HepG2 (cell line): Measurements from ENCODE around the gene COA3.

Experiments
- CAMTA2 ChIP-seq: sonication (generic); formaldehyde crosslinking; IDR thresholded peaks from 2 replicates; pipeline ENCODE4 v1.4.0; 2020; ENCODE audit warnings: mild to moderate bottlenecking, missing genetic modification reagents, borderline replicate concordance
- CTCF ChIP-seq: sonication (generic); formaldehyde crosslinking; IDR thresholded peaks from 2 replicates; pipeline ENCODE4 v1.5.0; 2020; ENCODE audit warnings: mild to moderate bottlenecking, missing genetic modification reagents, moderate library complexity
- E2F2 ChIP-seq: sonication (generic); formaldehyde crosslinking; IDR thresholded peaks from 2 replicates; pipeline ENCODE4 v1.4.0; 2020; ENCODE audit warnings: missing genetic modification reagents, borderline replicate concordance
- GABPA ChIP-seq, 2 experiments: IDR thresholded peaks; 2 replicates each; pipeline ENCODE4 v1.6.1; 2011 to 2016; ENCODE audit warnings: low read depth in 2 of 2, low read length in 1 of 2, missing biosample characterization in 1 of 2, missing genetic modification characterization in 1 of 2
- HOXA7 ChIP-seq: sonication (generic); formaldehyde crosslinking; IDR thresholded peaks from 2 replicates; pipeline ENCODE4 v1.8.1; 2022; ENCODE audit warnings: mild to moderate bottlenecking, missing genetic modification reagents, moderate library complexity
- ISL2 ChIP-seq: sonication (generic); formaldehyde crosslinking; IDR thresholded peaks from 2 replicates; pipeline ENCODE4 v1.5.0; 2020; ENCODE audit warnings: missing genetic modification reagents
- KAT8 ChIP-seq: IDR thresholded peaks from 2 replicates; pipeline ENCODE4 v1.6.1; 2016; ENCODE audit warnings: missing genetic modification reagents, missing compliant biosample characterization
- MTA3 ChIP-seq: sonication (generic); formaldehyde crosslinking; IDR thresholded peaks from 2 replicates; pipeline ENCODE4 v1.4.0; 2020; ENCODE audit warnings: missing genetic modification reagents
- MTF1 ChIP-seq: sonication (generic); formaldehyde crosslinking; IDR thresholded peaks from 2 replicates; pipeline ENCODE4 v1.5.0; 2020; ENCODE audit warnings: missing genetic modification reagents
- POLR2AphosphoS5 ChIP-seq: IDR thresholded peaks from 2 replicates; pipeline ENCODE4 v1.6.1; 2012; ENCODE audit warnings: low read depth, low read length
- REST ChIP-seq, 2 experiments: IDR thresholded peaks; 2 replicates each; pipeline ENCODE4 v1.6.1; 2011 to 2012; ENCODE audit warnings: low read length in 2 of 2, borderline replicate concordance in 1 of 2, low read depth in 1 of 2, mild to moderate bottlenecking in 1 of 2, moderate library complexity in 1 of 2
- U2AF2 ChIP-seq: fragments of 200-400 bp; formaldehyde crosslinking; IDR thresholded peaks from 2 replicates; pipeline ENCODE4 v1.6.1; 2017; ENCODE audit warnings: low read depth, mild to moderate bottlenecking, low read length
- ZFP37 ChIP-seq: sonication (generic); formaldehyde crosslinking; IDR thresholded peaks from 2 replicates; pipeline ENCODE4 v1.4.0; 2020; ENCODE audit warnings: missing genetic modification reagents, borderline replicate concordance

- TF ChIP-seq ZFP37 (CRISPR knock-in tag) (no peak), E2F2 (CRISPR knock-in tag) (no peak), HOXA7 (no peak), POLR2AphosphoS5 (no peak), CTCF (CRISPR knock-in tag) (no peak), U2AF2 (no peak), REST (IDR thresholded peaks at IDR 0.05; ENCODE audit: borderline replicate concordance in 1 of 2, low read depth in 1 of 2, low read length in 2 of 2) (no peak), MTA3 (CRISPR knock-in tag) (no peak), CAMTA2 (no peak), MTF1 (CRISPR knock-in tag) (no peak), KAT8 (CRISPR knock-in tag) (no peak), ISL2 (CRISPR knock-in tag) (no peak), GABPA (IDR thresholded peaks at IDR 0.05; ENCODE audit: low read depth, low read length) (no peak), GABPA (CRISPR knock-in tag; IDR thresholded peaks at IDR 0.05; ENCODE audit: low read depth) (no peak)
Observed at GRCh38 chr17:42833767-42834422, 35.4 kb upstream of the COA3 start.
